HG03064 (cell line): ENCODE results near the gene GNB1.

Experiments
- ATAC-seq: cut with Tn5 transposase; IDR thresholded peaks from one replicate; pipeline ENCODE4 v1.9.1; 2021; ENCODE audit warnings: low read depth; ENCODE audit not compliant: unreplicated experiment

Gene GNB1

GRCh38 chr1:1768249-1768992, 122.5 kb downstream of the GNB1 start:
- no peak for ATAC-seq

- no peak for ATAC-seq
Measured at GRCh38 chr1:1764876-1765470, 125.9 kb downstream of the GNB1 start.

DNA sequence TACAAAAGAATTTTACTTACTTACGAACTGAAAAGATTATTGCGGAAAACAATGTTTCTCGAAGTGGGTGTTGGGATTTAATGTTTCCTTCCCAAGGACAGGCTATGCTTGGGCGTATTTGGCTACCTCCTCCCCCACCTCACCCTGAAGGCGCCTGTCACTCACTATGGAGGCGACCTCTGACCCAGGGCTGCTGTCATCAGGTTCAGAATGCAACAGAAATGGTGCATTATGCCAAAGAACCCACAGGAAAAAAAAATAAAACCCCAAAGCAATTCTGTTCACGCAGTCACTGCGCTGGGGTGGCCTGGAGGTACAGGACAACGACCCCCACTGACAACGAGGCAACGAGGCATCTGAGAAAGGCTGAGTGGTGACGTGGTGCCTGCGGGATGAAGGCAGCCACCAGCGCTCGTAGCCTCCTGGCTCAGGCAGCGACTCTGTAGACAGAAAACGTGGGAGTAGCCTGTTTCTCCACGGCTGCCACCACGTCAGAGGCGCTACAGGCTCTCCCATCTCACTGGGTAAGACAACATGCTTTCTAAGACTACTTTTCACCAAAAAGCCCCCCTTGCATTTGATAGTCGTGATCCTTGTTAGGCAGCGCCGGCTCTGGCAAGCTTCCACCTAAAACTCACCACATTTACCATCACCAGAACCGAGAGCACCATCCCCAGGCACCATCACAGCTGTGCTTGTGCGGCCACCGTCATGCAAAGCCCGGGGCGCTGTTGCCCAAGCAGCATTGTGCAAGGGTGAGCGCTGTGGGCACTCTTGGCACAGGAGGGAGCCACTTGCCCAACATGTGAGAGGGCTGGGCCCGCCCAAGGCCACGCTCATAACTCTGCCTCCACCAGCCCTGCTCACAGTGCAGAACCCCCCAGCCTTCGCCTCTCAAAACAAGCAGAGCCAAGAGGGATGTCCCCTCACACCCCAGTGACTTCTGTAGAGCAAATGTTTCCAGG, 126.9 kb downstream of the GNB1 start:
- no peak for ATAC-seq

DNA sequence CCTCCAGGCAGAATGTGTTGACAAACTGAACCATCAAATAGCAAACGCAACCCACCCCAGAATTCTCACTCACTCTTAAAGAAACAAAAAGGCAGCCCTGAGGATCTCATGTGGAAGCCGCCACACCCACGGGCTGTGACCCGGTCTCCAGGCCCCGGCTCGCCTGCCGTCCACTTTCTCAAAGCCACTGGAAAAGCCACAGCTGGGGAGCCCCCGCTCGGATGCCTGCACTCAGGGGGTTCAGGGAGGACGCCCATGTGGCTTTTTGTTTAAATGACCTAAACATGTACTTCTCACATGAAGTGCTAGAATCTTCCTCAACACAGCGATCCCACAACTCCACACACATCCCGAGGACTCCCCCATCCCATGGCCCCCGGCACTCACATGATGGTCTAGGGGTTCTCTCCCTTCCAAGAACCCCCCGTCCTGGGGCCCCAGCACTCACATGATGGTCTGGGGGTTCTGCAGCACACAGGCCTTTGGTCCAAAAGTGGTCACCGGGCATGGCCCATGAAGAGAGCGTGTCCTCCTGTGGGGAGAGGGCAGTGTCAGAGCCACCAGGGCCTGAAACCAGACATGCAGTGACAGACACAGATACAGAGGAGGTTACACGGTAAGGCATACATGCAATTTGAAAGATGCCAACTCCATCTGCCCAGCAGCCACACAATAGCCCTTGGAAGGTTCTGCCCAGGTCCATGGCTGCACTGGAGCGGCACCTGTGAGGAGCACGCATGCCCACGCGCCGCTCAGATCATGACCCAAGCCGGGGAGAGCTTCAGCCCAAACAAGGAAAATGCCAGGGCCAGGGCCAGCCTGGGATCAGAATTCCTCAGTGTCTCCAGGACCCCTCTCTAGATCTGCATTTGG, 129.1 kb downstream of the GNB1 start:
- no peak for ATAC-seq

- ATAC-seq: no peak
Measured at GRCh38 chr1:1760715-1761114, 130.2 kb downstream of the GNB1 start.

- ATAC-seq: no peak
Measured at GRCh38 chr1:1760345-1760650, 130.6 kb downstream of the GNB1 start.

DNA sequence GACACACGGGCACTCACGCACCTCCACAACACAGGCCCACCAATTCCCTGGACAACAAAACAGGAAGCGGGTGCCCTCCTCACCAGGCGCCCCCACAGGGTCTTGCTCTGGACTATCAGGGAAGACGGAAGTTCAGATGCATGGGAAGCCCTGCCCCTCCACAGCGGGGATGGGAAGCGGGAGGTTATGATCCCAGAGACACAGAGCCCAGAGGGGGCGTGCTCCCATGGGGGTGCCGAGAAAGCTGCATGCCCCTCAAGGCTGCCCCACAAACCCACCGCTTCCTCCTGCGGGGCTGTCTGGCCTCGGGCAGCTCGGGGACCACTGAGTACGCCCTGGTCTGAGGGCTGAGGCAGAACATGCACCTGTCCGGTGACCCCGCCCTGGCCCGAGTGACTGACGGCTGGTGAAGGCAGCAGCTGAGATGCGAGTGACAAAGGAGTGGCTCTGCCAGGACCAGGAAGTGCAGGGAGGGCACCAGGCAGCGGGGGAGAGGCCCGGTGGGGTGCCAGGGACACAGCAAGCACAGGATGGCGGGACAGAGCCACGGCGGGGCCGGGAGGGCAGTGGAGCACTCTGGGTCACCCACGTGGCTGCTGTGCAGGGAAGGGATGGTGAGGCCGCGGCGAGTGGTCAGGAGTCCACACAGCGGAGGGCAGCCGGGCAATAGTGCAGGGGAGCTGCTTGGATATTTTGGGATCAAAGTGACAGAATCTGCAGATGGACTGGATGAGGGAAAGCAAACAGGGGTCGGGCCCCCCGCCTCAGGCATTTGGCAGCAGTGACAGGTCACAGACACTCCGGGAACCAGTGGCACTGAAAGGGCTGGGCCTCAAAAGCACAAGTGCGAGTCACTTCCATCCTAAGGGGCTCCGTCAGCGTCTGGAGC, 131.2 kb downstream of the GNB1 start:
- ATAC-seq: no peak

- ATAC-seq: no peak
Measured at GRCh38 chr1:1758692-1759455, 132.0 kb downstream of the GNB1 start.

GRCh38 chr1:1758059-1758621, 132.7 kb downstream of the GNB1 start:
- ATAC-seq: no peak

- no peak for ATAC-seq
Measured at GRCh38 chr1:1757422-1758058, 133.3 kb downstream of the GNB1 start.

GRCh38 chr1:1756661-1757421, 134.0 kb downstream of the GNB1 start:
- ATAC-seq: no peak

DNA sequence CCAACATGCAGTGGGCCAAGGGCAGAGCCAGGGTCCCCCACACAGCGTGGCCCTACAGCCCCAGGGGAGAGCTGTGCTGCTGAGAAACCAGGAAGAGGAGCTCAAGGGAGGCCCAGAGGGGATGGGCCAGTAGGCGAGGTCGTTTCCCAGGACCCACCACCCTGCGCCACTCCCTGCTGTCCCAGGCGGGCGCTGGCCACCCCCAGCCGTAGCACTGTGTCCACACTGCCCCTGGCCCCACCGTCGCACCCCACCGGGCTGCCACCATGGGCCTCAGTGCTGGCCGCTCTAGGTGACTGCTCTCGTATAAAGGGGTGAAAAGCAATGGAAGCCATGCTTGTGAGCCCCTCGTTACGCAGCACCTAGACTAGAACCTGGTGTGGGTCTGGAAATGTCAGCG, 135.0 kb downstream of the GNB1 start:
- ATAC-seq: no peak

DNA sequence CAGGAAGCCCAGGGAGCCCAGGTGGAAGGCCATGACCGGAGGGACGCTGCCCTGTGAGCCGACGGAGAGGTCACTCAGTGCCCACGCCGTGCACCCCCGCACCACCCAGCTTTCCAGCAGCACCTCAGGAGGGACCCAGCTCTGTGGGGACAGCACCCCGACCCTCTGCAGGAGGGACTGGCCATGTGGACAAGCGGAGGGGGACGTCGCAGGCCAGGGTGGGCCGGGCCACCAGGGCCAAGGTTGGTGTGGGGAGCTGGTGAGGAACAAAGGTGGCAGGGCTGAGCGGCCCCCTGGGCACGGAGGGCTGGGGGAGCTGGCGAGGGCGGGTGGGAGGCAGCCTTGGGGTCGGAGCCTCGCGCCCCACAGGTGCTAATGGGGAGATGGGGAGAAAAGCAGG, 135.5 kb downstream of the GNB1 start:
- no peak for ATAC-seq

DNA sequence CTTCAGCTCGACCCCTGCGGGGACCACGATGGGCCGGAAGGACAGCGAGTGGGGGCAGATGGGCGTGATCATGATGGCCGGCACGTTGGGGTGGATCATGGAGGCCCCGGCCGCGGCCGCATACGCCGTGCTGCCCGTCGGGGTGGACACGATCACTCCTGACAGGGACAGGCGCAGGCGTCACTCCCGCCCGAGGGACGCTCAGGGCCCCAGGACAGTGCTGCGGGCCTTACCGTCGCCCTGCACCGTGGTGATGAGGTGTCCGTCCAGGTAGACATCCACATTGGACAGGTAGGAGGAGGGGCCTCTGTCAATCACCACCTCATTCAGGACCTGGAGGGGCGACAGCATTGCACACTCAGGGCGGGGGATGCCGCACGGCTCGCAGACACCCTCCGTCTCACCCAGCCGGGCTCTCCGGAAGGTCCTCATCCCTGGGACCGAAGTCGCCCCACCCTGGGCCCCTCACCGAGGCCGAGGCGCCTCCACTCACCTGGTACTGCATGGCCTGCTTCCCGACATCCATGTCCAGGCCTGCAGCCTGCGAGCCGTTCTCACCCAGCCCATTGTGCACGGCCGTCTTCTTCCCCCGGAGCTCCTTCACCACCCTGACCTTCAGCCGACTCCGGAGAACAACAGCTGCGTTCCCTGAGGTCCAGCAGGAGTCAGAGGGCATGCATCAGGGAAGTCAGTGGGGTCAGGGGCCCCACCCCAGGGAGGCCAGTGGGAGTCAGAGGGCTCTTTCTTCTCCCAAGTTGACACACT, 136.7 kb downstream of the GNB1 start:
- no peak for ATAC-seq

DNA sequence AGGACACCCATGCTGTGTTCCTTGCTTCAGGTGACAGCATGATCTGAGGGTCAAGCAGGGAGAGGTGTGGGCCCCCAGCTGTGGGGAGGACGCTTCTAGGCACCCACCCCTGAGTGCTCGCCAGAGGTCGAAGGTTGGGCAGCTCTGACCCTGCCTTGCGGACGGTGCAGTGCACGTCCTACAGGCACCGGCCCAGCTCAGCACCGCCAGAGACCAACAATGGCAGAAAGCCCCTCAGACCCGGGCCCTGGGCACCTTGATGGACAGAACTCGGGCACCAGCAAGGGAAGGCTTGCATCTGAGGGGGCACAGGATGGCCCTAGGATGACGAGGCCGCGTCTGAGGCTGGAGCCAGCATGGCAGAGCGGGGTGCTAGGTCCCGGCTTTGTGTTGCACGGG, 137.3 kb downstream of the GNB1 start:
- ATAC-seq: no peak
